HepG2 (cell line): ENCODE measurements around the gene ATAD3C. TPM values are rescaled to one million over a fixed set of nuclear protein-coding genes. Genes with fewer than 3 reads are reported as not detected.
A peak's percentile ranks its signal among the peaks of the same experiment; 100 is the strongest.
"Not testable (repeated sequence)": the region's sequence is repeated elsewhere in the genome, so short reads cannot be mapped to it uniquely, and the experiment has no call there.

Source experiments
- ATAC-seq: fragments of 200-7000 bp; cut with Tn5 transposase; 3 replicates; pipeline ENCODE4 v1.9.1; 2020; ENCODE audit warnings: mild to moderate bottlenecking, moderate library complexity
- BruUV-seq: library from RNA; stranded (reverse); fragments of 400-500 nt; replicated peaks from 2 replicates; lab custom pipeline; 2021; lab: Mats Ljungman, UMichigan
- CTCF ChIA-PET: fragments of 300-600 bp; formaldehyde crosslinking; extraction: SDS; loops from one replicate; lab custom pipeline; 2021; ENCODE audit warnings: low total read pairs, inconsistent platforms, low intra/inter-chr PET ratio; lab: Yijun Ruan, JAX
- POLR2A ChIA-PET: fragments of 350-600 bp; sonication (Branson Sonifier 250); formaldehyde crosslinking; loops from one replicate; lab custom pipeline; 2020; ENCODE audit warnings: antibody characterized with exemption, inconsistent platforms; lab: Yijun Ruan, JAX
- DNase-seq: peaks from one replicate; pipeline ENCODE4 v3.0.0-alpha.2; 2015; ENCODE audit warnings: low spot score
- FAIRE-seq: peaks from 3 replicates; lab custom pipeline; 2011; peaks lifted over from hg19 to GRCh38; lab: Jason Lieb, UNC
- H2AFZ ChIP-seq: one replicate; pipeline ENCODE4 v1.6.1; 2011; ENCODE audit warnings: low read length, inconsistent platforms
- H3K27ac ChIP-seq: fragments of 300-600 bp; 3 replicates; pipeline ENCODE4 v1.8.0; 2011; ENCODE audit warnings: mixed run types, mild to moderate bottlenecking, mixed read lengths, low read length, inconsistent platforms; ENCODE audit not compliant: insufficient read depth; ENCODE audit errors: extremely low read length
- H3K27me3 ChIP-seq, 2 experiments: fragments of 200-600 bp in 1 of 2; 2 replicates in 1 of 2; 3 replicates in 1 of 2; pipeline versions ENCODE4 v1.6.0 to v1.8.0; 2011; ENCODE audit warnings: low read length in 2 of 2, mild to moderate bottlenecking in 2 of 2, moderate library complexity in 2 of 2, inconsistent platforms in 1 of 2; ENCODE audit not compliant: insufficient read depth in 2 of 2, control insufficient read depth in 1 of 2
- H3K36me3 ChIP-seq, 2 experiments: fragments of 200-600 bp in 1 of 2; replicated peaks in 1 of 2; 2 replicates in 1 of 2; 3 replicates in 1 of 2; pipeline versions ENCODE4 v1.5.1 to v1.8.0; 2011; ENCODE audit warnings: low read length in 2 of 2, inconsistent platforms in 1 of 2; ENCODE audit not compliant: insufficient read depth in 2 of 2, control insufficient read depth in 1 of 2
- H3K4me1 ChIP-seq: 2 replicates; pipeline ENCODE4 v1.5.1; 2012; ENCODE audit warnings: low read length, inconsistent platforms; ENCODE audit not compliant: insufficient read depth
- H3K4me2 ChIP-seq: 2 replicates; pipeline ENCODE4 v1.6.0; 2011; ENCODE audit warnings: low read depth, low read length, inconsistent platforms
- H3K4me3 ChIP-seq, 3 experiments: fragments of 200-600 bp in 1 of 3; sonication (generic), shearing (Covaris generic) in 1 of 3; replicated peaks in 1 of 3; 2 replicates each; pipeline ENCODE4 v1.5.1; 2011 to 2016; ENCODE audit warnings: low read length in 3 of 3, inconsistent platforms in 2 of 3, low read depth in 2 of 3, mild to moderate bottlenecking in 2 of 3, control low read depth in 1 of 3, mixed read lengths in 1 of 3; ENCODE audit not compliant: insufficient read depth in 1 of 3
- H3K79me2 ChIP-seq: one replicate; pipeline ENCODE4 v1.6.1; 2011; ENCODE audit warnings: low read length, inconsistent platforms; ENCODE audit not compliant: insufficient read depth
- H3K9ac ChIP-seq: 2 replicates; pipeline ENCODE4 v1.6.0; 2011; ENCODE audit warnings: mild to moderate bottlenecking, low read depth, low read length, inconsistent platforms; ENCODE audit not compliant: insufficient read depth
- H3K9me3 ChIP-seq: 2 replicates; pipeline ENCODE4 v1.5.1; 2012; ENCODE audit warnings: mild to moderate bottlenecking, low read length
- H4K20me1 ChIP-seq: 2 replicates; pipeline ENCODE4 v1.6.0; 2011; ENCODE audit warnings: inconsistent platforms, mild to moderate bottlenecking, low read length, moderate library complexity; ENCODE audit not compliant: insufficient read depth
- AGO1 ChIP-seq: fragments of 200-400 bp; formaldehyde crosslinking; IDR thresholded peaks from 2 replicates; pipeline ENCODE4 v1.6.1; 2017; ENCODE audit warnings: mild to moderate bottlenecking, low read depth, low read length, moderate library complexity; ENCODE audit not compliant: poor library complexity, severe bottlenecking
- AGO2 ChIP-seq: fragments of 200-400 bp; formaldehyde crosslinking; optimal IDR thresholded peaks from 2 replicates; pipeline ENCODE3; 2017; ENCODE audit warnings: mild to moderate bottlenecking, low read depth, low read length, moderate library complexity
- HNRNPK ChIP-seq: fragments of 200-400 bp; formaldehyde crosslinking; IDR thresholded peaks from 2 replicates; pipeline ENCODE4 v1.6.1; 2018; ENCODE audit warnings: low read length, low read depth, moderate library complexity, mild to moderate bottlenecking; ENCODE audit not compliant: poor library complexity, severe bottlenecking
- NFATC3 ChIP-seq: sonication (generic); formaldehyde crosslinking; IDR thresholded peaks from 2 replicates; pipeline ENCODE4 v1.5.1; 2020; ENCODE audit warnings: mild to moderate bottlenecking, missing genetic modification reagents
- PCBP1 ChIP-seq: fragments of 200-400 bp; formaldehyde crosslinking; IDR thresholded peaks from 2 replicates; pipeline ENCODE4 v1.6.1; 2017; ENCODE audit warnings: mild to moderate bottlenecking, low read depth, low read length, borderline replicate concordance
- RBFOX2 ChIP-seq: fragments of 200-400 bp; formaldehyde crosslinking; IDR thresholded peaks from 2 replicates; pipeline ENCODE4 v1.6.1; 2017; ENCODE audit warnings: low read depth, mild to moderate bottlenecking, low read length
- ZFY ChIP-seq: sonication (generic); formaldehyde crosslinking; IDR thresholded peaks from 2 replicates; pipeline ENCODE4 v1.4.0; 2020; ENCODE audit warnings: missing genetic modification reagents
- ZNF230 ChIP-seq: sonication (generic); formaldehyde crosslinking; IDR thresholded peaks from 2 replicates; pipeline ENCODE4 v1.4.0; 2020; ENCODE audit warnings: mild to moderate bottlenecking, missing genetic modification reagents
- ZSCAN25 ChIP-seq: sonication (generic); formaldehyde crosslinking; IDR thresholded peaks from 2 replicates; pipeline ENCODE4 v1.8.0; 2022; ENCODE audit warnings: mild to moderate bottlenecking, missing genetic modification reagents
- WGBS: methylation state at CpG from one replicate; pipeline ENCODE4 v1.1.6; 2017; ENCODE audit warnings: low lambda C conversion rate; 5-methylcytosine and 5-hydroxymethylcytosine counted together
- in situ Hi-C: cut with HindIII; loops from 2 replicates; pipeline ENCODE4 v1.10.0; 2017; ENCODE audit warnings: low pct_unique_long_range_greater_than_20kb; ENCODE audit not compliant: extremely low pct_ligation_motif_present
- intact Hi-C: fragments of 100-400 bp; cut with micrococcal nuclease; formaldehyde crosslinking; loops from one replicate; pipeline ENCODE4 v1.10.0; 2022; ENCODE audit not compliant: unreplicated experiment
- polyA plus RNA-seq, 8 experiments: library from polyadenylated mRNA; depleted of rRNA in 3 of 8; stranded (reverse) in 7 of 8; unstranded in 1 of 8; fragments of >200 nt; fragmentation: Illumina TruSeq in 4 of 8; extraction: Trizol in 4 of 8; gene quantifications; 2 replicates each; pipeline versions ENCODE4 v1.2.1 to v1.2.3, GENCODE V29; 2011 to 2016; ENCODE audit warnings: low read depth in 4 of 8, missing spikeins in 1 of 8, mixed read lengths in 1 of 8; ENCODE audit not compliant: insufficient read depth in 1 of 8
- total RNA-seq, 5 experiments: library from RNA; depleted of rRNA; stranded (reverse); fragments of >200 nt; fragmentation: Illumina TruSeq; extraction: Trizol; gene quantifications; 2 replicates each; pipeline ENCODE4 v1.2.3, GENCODE V29; 2016; ENCODE audit warnings: low read depth in 1 of 5

The ATAD3C gene
- total and polyA plus RNA-seq, 2 of the 13 experiments (the other 11 are each of a cell fraction or from before 2014, with no cell fraction given) = 2.4 to 3.2 TPM

DNA sequence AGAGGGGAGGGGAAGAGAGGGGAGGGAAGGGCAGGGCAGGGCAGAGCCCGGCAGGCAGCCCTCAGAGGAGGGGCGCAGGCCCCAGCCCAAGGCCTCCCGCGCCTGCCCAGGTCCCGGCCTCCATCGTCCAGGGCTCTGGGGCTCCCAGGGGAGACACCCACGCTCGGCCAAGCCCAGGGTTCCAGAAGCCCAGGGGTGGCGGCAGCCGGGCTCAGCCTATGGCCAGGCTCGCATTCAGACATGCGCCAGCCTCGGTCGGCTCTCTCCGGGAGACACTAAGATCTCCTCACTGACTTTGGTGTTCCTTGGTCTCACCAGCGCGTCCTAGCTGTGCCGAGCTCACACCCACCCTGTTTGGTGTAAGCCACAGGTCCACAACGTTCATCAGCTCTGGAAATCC is 21.3 kb upstream of the ATAD3C start:
- Histone ChIP-seq H3K4me3 (no peak overlapping the region), H3K36me3 (no peaks in the 10 kb centered on the region), H3K79me2 (no peaks in the 10 kb centered on the region), H3K9me3 (no peaks in the 10 kb centered on the region), H3K4me2 (no peak overlapping the region), H3K4me1 (peaks cover 50% of the 10 kb centered on the region), H4K20me1 (no peaks in the 10 kb centered on the region), H3K27ac (no peak overlapping the region), H3K27me3 (no peaks in the 10 kb centered on the region), H2AFZ (no peak overlapping the region), H3K9ac (no peak overlapping the region)
- BruUV-seq = no TSS peak
- in situ Hi-C loops (no loop called here), intact Hi-C loops (no loop called here)
- ChIA-PET POLR2A (interaction anchor here (1.3 to 11.0 kb wide), 5 partner anchors 7 to 35 kb away, joined by 3 to 355 read pairs (median 76); partner anchors contain the start of genes ANKRD65, CCNL2 and MRPL20), CTCF (no interaction called here)
- DNase-seq (no peak), FAIRE-seq (no peak), ATAC-seq (no peak)
- peak; percentile 93; the same call in 1 of the 2 replicates for TF ChIP-seq PCBP1
- TF ChIP-seq AGO1 = peak; percentile 97
- TF ChIP-seq ZFY (CRISPR knock-in tag) = no peak
- TF ChIP-seq NFATC3 (CRISPR knock-in tag) = no peak
- peak; percentile 99 for TF ChIP-seq HNRNPK
- peak; percentile 73 for TF ChIP-seq RBFOX2
- no peak for TF ChIP-seq ZNF230
- TF ChIP-seq AGO2 = peak; percentile 96
- peak; percentile 89 for TF ChIP-seq ZSCAN25
- 78% methylated on average over 10 of the region's 19 CpGs for WGBS

DNA sequence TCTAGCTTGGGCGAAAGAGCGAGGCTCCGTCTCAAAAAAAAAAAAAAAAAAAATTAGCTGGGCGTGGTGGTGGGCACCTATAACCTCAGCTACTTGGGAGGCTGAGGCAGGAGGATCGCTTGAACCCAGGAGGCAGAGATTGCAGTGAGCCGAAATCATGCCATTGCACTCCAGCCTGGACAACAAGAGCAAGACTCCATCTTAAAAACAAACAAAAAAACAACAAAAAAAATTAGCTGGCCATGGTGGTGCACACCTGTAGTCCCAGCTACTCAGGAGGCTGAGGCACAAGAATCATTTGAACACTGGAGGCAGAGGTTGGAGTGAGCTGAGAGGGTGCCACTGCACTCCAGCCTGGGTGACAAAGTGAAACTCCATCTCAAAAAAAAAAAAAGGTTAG is 20.5 kb upstream of the ATAD3C start:
- intact Hi-C loops, DNase-seq, H3K27me3 ChIP-seq, H3K79me2 ChIP-seq, H3K9me3 ChIP-seq, BruUV-seq, H3K27ac ChIP-seq, H2AFZ ChIP-seq, H3K9ac ChIP-seq, in situ Hi-C loops, H3K4me3 ChIP-seq, CTCF ChIA-PET, FAIRE-seq, ATAC-seq, H4K20me1 ChIP-seq, H3K4me2 ChIP-seq, H3K36me3 ChIP-seq: not testable (repeated sequence)
- WGBS = 93% methylated on average over 6 of the region's 6 CpGs
- peaks cover 56% of the 10 kb centered on the region for H3K4me1 ChIP-seq
- POLR2A ChIA-PET = interaction anchor here (1.3 to 11.0 kb wide), 6 partner anchors 8 to 76 kb away, joined by 3 to 355 read pairs (median 58); partner anchors contain the start of genes ANKRD65, CCNL2 and MRPL20
